HG03432 (cell line): ENCODE results near the gene CKLF.
"Not testable (repeated sequence)": the region's sequence is repeated elsewhere in the genome, so short reads cannot be mapped to it uniquely, and the experiment has no call there.

Source experiments
- ATAC-seq: cut with Tn5 transposase; IDR thresholded peaks from one replicate; pipeline ENCODE4 v1.9.1; 2021; ENCODE audit warnings: mild to moderate bottlenecking, moderate library complexity; ENCODE audit not compliant: unreplicated experiment

Gene CKLF

GRCh38 chr16:66566051-66566901, 13.9 kb downstream of the CKLF start, which contains the start of gene CMTM1:
Gene CMTM1, plus strand, starts transcription at chr16:66566439. Its CDS starts 75 bp downstream, at chr16:66566514.
- no peak for ATAC-seq

GRCh38 chr16:66567270-66567669, 14.9 kb downstream of the CKLF start:
- not testable (repeated sequence) for ATAC-seq

- ATAC-seq: no peak
These were observed 16.0 kb downstream of the CKLF start for GRCh38 chr16:66568355-66568754.

DNA sequence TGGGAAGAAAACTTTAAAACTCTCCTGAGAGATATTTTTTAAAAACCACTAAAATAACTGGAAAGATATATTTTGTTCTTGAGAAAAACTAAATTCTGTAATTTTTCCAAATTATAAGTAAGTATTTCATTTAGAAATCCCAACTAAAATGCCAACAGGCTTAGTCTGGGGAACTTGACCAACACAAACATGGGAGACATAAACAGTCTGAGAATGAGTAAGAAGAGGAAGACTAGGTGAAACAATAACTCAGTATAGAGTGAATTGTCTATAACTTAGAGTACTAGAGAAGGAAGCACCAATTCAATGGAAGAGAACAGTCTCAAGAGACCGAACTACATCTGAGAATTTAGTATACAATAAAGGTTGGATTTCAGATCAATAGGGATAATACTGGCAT, 16.8 kb downstream of the CKLF start:
- no peak for ATAC-seq

GRCh38 chr16:66569827-66570405, 17.5 kb downstream of the CKLF start:
- no peak for ATAC-seq

- no peak for ATAC-seq
These were observed 20.0 kb downstream of the CKLF start for GRCh38 chr16:66572356-66572755.

DNA sequence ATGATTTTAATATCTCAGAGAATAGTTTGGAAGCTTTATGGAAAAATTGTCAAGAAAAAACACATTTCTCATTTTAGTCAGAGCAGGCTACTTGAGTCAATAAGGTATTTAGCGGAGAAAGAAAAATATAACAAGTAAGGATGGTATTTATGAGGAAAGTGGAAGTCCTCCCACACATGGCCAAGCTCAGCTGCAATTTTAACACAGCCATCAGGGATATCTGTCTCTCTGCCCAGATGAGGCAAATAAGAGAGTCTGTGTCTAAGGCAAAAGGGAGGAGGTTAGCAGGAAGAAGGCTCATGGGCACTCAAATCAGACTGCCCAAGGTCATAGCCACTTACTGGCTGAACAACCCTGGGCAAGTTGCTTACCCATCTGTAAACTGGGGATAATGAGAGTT, 21.7 kb downstream of the CKLF start:
- ATAC-seq: no peak

- no peak for ATAC-seq
These were observed 22.2 kb downstream of the CKLF start for GRCh38 chr16:66574531-66574930.

- no peak for ATAC-seq
These were observed 22.7 kb downstream of the CKLF start for GRCh38 chr16:66575060-66575459.

- ATAC-seq: no peak
These were observed 23.9 kb downstream of the CKLF start for GRCh38 chr16:66576296-66576695.

DNA sequence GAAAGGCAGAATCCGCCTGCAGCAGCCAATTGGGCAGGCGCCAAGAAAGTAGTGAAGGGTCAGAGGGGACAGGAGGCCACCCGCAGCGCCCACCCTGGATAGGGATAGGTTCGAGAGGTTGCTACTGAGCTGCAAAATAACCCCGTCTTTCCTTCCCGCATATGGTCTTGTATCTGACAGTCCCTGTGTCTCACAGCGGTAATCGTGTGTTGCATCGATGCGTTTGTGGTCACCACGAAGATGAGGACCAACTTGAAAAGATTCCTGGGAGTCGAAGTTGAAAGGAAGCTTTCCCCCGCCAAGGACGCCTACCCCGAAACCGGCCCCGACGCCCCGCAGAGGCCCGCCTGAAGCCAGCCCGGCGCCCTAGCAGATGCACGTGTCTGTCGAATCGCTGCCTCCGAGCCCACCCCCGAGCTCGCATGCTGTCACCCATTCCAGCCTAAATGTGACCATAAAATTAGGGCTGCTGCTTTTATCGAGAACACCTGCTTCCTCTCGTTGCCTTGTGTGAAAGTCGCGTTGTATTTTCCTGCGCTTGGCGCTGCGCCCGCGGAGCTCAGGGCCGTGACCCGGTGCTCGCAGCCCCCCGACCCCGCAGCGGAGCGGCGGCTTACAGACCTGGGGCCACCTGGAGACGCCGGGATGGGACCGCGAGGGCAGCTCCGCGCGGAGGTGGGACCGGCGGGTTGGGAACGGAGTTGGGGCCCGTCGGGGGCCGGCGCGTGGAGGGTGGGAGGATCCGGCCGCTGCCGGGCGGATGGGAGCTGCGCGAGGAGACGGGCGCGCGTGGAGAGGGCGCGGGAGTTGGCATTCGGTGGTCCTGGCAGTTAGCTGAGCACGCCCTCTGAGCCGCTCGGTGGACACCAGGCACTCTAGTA, 26.5 kb downstream of the CKLF start, which contains the start of gene CMTM2:
CMTM2 (plus strand) TSS at position 813 of the 881 bp plus-strand sequence. CDS start 145 bp downstream, outside the sequence.
- no peak for ATAC-seq

DNA sequence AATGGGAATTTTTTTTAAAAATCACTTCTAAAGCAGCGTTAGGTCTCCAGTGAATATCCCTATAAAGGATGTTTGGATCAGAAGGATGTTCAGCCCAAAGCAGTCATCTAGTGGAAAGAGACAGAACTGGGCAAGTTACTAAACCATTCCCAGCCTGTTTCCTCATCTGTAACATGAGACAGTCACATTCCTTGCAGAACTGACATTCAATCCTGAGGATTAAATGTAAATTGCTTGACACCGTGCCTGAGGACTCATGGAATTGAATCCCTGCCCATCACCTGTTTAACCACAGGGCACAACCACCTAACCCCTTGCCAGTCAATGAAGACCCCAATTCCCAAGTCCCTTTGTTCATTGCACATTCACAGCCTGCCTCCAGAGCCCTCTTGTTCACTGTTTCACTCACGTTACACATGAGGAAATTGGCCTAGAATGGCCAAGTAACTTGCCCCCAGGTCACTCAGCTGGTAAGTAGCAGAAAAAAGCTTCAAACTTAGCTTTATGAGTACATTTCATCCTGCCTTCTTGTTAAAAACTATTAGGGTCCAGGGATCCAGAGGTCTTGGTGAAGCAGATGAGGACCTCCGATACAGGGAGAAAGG, 28.3 kb downstream of the CKLF start:
- no peak for ATAC-seq

DNA sequence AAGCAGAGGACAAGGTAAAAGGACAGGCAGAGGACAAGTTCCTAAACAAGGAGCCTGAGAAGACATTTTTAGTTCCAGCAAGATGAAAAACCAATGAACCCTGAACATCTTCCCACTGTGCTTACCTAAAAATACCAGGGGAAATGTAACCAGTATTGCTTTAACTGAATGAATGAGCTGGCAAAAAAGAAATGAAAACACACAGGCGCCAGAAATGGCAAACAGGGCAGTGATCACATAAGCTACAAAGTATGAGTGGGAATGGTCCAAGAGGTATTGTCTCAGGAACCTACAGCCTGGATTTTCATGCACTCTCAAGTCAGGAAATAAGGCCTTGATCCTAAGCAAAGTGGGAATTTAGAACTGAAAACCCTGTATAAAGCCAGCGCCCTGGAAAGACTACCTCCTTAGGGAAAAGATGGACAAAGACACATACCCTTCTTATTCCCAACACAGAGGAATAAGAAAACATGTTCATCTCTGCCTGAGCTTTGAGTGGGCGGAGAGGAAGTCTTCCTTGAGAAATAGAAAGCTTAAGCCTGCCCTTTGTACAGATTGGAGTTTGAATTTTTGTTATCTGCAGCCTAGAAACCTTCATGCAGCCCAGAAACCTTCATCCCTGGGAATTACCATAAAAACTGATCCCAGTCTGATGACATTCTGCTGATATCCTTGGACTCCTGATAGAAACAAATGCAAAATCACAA, 29.0 kb downstream of the CKLF start:
- no peak for ATAC-seq

GRCh38 chr16:66585481-66586239, 33.3 kb downstream of the CKLF start:
- no peak for ATAC-seq

GRCh38 chr16:66587881-66588600, 35.7 kb downstream of the CKLF start:
- no peak for ATAC-seq

GRCh38 chr16:66588981-66589713, 36.8 kb downstream of the CKLF start:
- peak; percentile 82 for ATAC-seq

GRCh38 chr16:66590322-66590721, 37.9 kb downstream of the CKLF start:
- peak; percentile 40 for ATAC-seq

- no peak for ATAC-seq
These were observed 38.6 kb downstream of the CKLF start for GRCh38 chr16:66591018-66591417.
